Measurements from ENCODE around the gene PCSK6. TPM values are rescaled to one million over a fixed set of nuclear protein-coding genes. Genes with fewer than 3 reads are reported as not detected.

Gene PCSK6
- polyA plus RNA-seq (2013, experiment 1 of 2), result 2.0 TPM
- polyA plus RNA-seq (2013, experiment 2 of 2), result 1.8 TPM

- H2BK12ac ChIP-seq (ENCODE audit: low read length), result no peak within 1 kb of the TSS
- no peak within 1 kb of the TSS for H4K8ac ChIP-seq (ENCODE audit: low read depth, low read length)
- no peak within 1 kb of the TSS for H3K14ac ChIP-seq (ENCODE audit: low read length)
- H3K4me2 ChIP-seq (ENCODE audit: insufficient read depth, low read length, poor library complexity, severe bottlenecking), result peak within 1 kb of the TSS; percentile 71
- peak within 1 kb of the TSS; percentile 13 for H3K9ac ChIP-seq (ENCODE audit: low read depth, low read length, poor library complexity)
- H3K4me3 ChIP-seq (ENCODE audit: low read length in 2 of 2), result peak within 1 kb of the TSS; percentile 51 to 77
- peak within 1 kb of the TSS; percentile 30 for H3K23ac ChIP-seq (ENCODE audit: low read depth, low read length, poor library complexity)
- H4K91ac ChIP-seq (ENCODE audit: low read depth, low read length, poor library complexity), result no peak within 1 kb of the TSS
- H3K18ac ChIP-seq (ENCODE audit: low read length), result peak within 1 kb of the TSS; percentile 74
- H3K9me3 ChIP-seq (replicated peaks in 1 of 2; ENCODE audit: control insufficient read depth in 2 of 2, insufficient read depth in 1 of 2, low read depth in 1 of 2, low read length in 2 of 2), result peaks cover 9 to 14% of the 10 kb centered on the region in 2 donors
- H2BK120ac ChIP-seq (ENCODE audit: low read depth, low read length), result no peak within 1 kb of the TSS
- H2BK15ac ChIP-seq (ENCODE audit: low read length), result no peak within 1 kb of the TSS
- DNase-seq (ENCODE audit: low spot score), result peak; percentile 24
- H2BK5ac ChIP-seq (ENCODE audit: low read length), result no peak within 1 kb of the TSS
- no CpG with 5 or more reads among the region's 111 CpGs for WGBS, 2 donors (ENCODE audit: extremely low coverage in 2 of 2, insufficient read length in 2 of 2, insufficient replicate concordance in 1 of 2)
- H3K4me1 ChIP-seq (ENCODE audit: control insufficient read depth in 2 of 2, insufficient read depth in 1 of 2, low read depth in 1 of 2, low read length in 2 of 2), result peaks cover 4 to 11% of the 10 kb centered on the region in 2 donors
- no peaks in the 10 kb centered on the region for H3K79me1 ChIP-seq (ENCODE audit: low read depth, low read length)
- H2AFZ ChIP-seq (ENCODE audit: low read length), result peak within 1 kb of the TSS; percentile 84
- peaks cover 3 to 23% (median 5%) of the 10 kb centered on the region in 3 experiments for H3K27me3 ChIP-seq (ENCODE audit: control insufficient read depth in 3 of 3, insufficient read depth in 3 of 3, low read depth in 1 of 3, low read length in 3 of 3)
- H3K36me3 ChIP-seq (replicated peaks in 1 of 2; ENCODE audit: control insufficient read depth in 2 of 2, insufficient read depth in 2 of 2, low read length in 2 of 2), result peaks cover 0 to 15% of the 10 kb centered on the region in 2 donors
- no peak within 1 kb of the TSS for H3K27ac ChIP-seq (replicated peaks; ENCODE audit: low read length)
- H2AK5ac ChIP-seq (ENCODE audit: low read depth, low read length), result peak within 1 kb of the TSS; percentile 43
- H3K4ac ChIP-seq (ENCODE audit: low read length), result no peak within 1 kb of the TSS
Measured at GRCh38 chr15:101489599-101490407, at the start of gene PCSK6. Gene PCSK6, minus strand, starts transcription at chr15:101489707. Its CDS starts 37 bp downstream, at chr15:101489670.

DNA sequence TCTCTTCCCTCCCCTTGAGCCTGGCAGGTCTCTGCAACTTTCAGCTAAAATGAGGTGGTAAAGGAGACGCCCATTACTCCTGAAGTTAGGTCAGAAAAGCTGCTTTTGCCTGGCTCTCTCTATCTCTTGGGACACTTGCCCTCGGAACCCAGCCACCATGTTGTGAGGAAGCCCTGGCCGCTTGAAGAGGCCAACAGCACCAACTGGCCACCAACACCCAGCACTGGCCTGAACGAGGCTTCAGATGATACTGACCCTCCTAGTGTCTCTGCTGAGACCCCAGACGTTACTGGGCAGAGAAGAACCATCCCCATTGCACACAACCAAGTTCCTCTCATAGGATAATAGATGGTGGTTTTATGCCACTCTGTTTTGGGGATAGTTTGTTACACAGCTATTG lies 49.5 kb upstream of the PCSK6 start:
- Histone ChIP-seq H3K4me3 (ENCODE audit: low read length in 2 of 2) (no peak overlapping the region), H2AFZ (ENCODE audit: low read length) (no peak overlapping the region), H4K91ac (ENCODE audit: low read depth, low read length, poor library complexity) (no peak overlapping the region), H2AK5ac (ENCODE audit: low read depth, low read length) (no peak overlapping the region), H2BK12ac (ENCODE audit: low read length) (no peak overlapping the region), H2BK15ac (ENCODE audit: low read length) (no peak overlapping the region), H3K4me1 (ENCODE audit: control insufficient read depth in 2 of 2, insufficient read depth in 1 of 2, low read depth in 1 of 2, low read length in 2 of 2) (peaks cover 4 to 8% of the 10 kb centered on the region in 2 donors), H2BK5ac (ENCODE audit: low read length) (no peak overlapping the region), H3K9me3 (replicated peaks in 1 of 2; ENCODE audit: control insufficient read depth in 2 of 2, insufficient read depth in 1 of 2, low read depth in 1 of 2, low read length in 2 of 2) (no peaks in the 10 kb centered on the region), H3K14ac (ENCODE audit: low read length) (no peak overlapping the region), H3K4me2 (ENCODE audit: insufficient read depth, low read length, poor library complexity, severe bottlenecking) (no peak overlapping the region), H3K4ac (ENCODE audit: low read length) (no peak overlapping the region), H3K23ac (ENCODE audit: low read depth, low read length, poor library complexity) (no peak overlapping the region), H3K18ac (ENCODE audit: low read length) (no peak overlapping the region), H3K79me1 (ENCODE audit: low read depth, low read length) (no peaks in the 10 kb centered on the region), H3K27ac (replicated peaks; ENCODE audit: low read length) (no peak overlapping the region), H2BK120ac (ENCODE audit: low read depth, low read length) (no peak overlapping the region), H3K9ac (ENCODE audit: low read depth, low read length, poor library complexity) (no peak overlapping the region), H3K27me3 (ENCODE audit: control insufficient read depth in 3 of 3, insufficient read depth in 3 of 3, low read depth in 1 of 3, low read length in 3 of 3) (no peaks in the 10 kb centered on the region), H3K36me3 (replicated peaks in 1 of 2; ENCODE audit: control insufficient read depth in 2 of 2, insufficient read depth in 2 of 2, low read length in 2 of 2) (no peaks in the 10 kb centered on the region), H4K8ac (ENCODE audit: low read depth, low read length) (no peak overlapping the region)
- no CpG with 5 or more reads among the region's 5 CpGs for WGBS, 2 donors (ENCODE audit: extremely low coverage in 2 of 2, insufficient read length in 2 of 2, insufficient replicate concordance in 1 of 2)
- no peak for DNase-seq (ENCODE audit: low spot score)

- Histone ChIP-seq H3K18ac (ENCODE audit: low read length) (no peak overlapping the region), H4K8ac (ENCODE audit: low read depth, low read length) (no peak overlapping the region), H2AK5ac (ENCODE audit: low read depth, low read length) (no peak overlapping the region), H3K9me3 (replicated peaks in 1 of 2; ENCODE audit: control insufficient read depth in 2 of 2, insufficient read depth in 1 of 2, low read depth in 1 of 2, low read length in 2 of 2) (no peaks in the 10 kb centered on the region), H3K27me3 (ENCODE audit: control insufficient read depth in 3 of 3, insufficient read depth in 3 of 3, low read depth in 1 of 3, low read length in 3 of 3) (no peaks in the 10 kb centered on the region), H3K4ac (ENCODE audit: low read length) (no peak overlapping the region), H3K4me1 (ENCODE audit: control insufficient read depth in 2 of 2, insufficient read depth in 1 of 2, low read depth in 1 of 2, low read length in 2 of 2) (peaks cover 4 to 8% of the 10 kb centered on the region in 2 donors), H3K9ac (ENCODE audit: low read depth, low read length, poor library complexity) (no peak overlapping the region), H2BK120ac (ENCODE audit: low read depth, low read length) (no peak overlapping the region), H4K91ac (ENCODE audit: low read depth, low read length, poor library complexity) (no peak overlapping the region), H2BK12ac (ENCODE audit: low read length) (no peak overlapping the region), H2BK5ac (ENCODE audit: low read length) (no peak overlapping the region), H3K27ac (replicated peaks; ENCODE audit: low read length) (no peak overlapping the region), H3K4me3 (ENCODE audit: low read length in 2 of 2) (no peak overlapping the region), H2BK15ac (ENCODE audit: low read length) (no peak overlapping the region), H2AFZ (ENCODE audit: low read length) (no peak overlapping the region), H3K79me1 (ENCODE audit: low read depth, low read length) (no peaks in the 10 kb centered on the region), H3K14ac (ENCODE audit: low read length) (no peak overlapping the region), H3K36me3 (replicated peaks in 1 of 2; ENCODE audit: control insufficient read depth in 2 of 2, insufficient read depth in 2 of 2, low read length in 2 of 2) (no peaks in the 10 kb centered on the region), H3K23ac (ENCODE audit: low read depth, low read length, poor library complexity) (no peak overlapping the region), H3K4me2 (ENCODE audit: insufficient read depth, low read length, poor library complexity, severe bottlenecking) (no peak overlapping the region)
- WGBS, 2 donors (ENCODE audit: extremely low coverage in 2 of 2, insufficient read length in 2 of 2, insufficient replicate concordance in 1 of 2), result no CpG with 5 or more reads among the region's 3 CpGs
- no peak for DNase-seq (ENCODE audit: low spot score)
Measured at GRCh38 chr15:101538177-101538576, 48.7 kb upstream of the PCSK6 start.

GRCh38 chr15:101537483-101538080 lies 48.1 kb upstream of the PCSK6 start:
- H3K36me3 ChIP-seq (replicated peaks in 1 of 2; ENCODE audit: control insufficient read depth in 2 of 2, insufficient read depth in 2 of 2, low read length in 2 of 2), result no peaks in the 10 kb centered on the region
- no peak overlapping the region for H2BK5ac ChIP-seq (ENCODE audit: low read length)
- no peak overlapping the region for H3K14ac ChIP-seq (ENCODE audit: low read length)
- no peak overlapping the region for H3K23ac ChIP-seq (ENCODE audit: low read depth, low read length, poor library complexity)
- H3K18ac ChIP-seq (ENCODE audit: low read length), result no peak overlapping the region
- H2BK120ac ChIP-seq (ENCODE audit: low read depth, low read length), result no peak overlapping the region
- H4K8ac ChIP-seq (ENCODE audit: low read depth, low read length), result no peak overlapping the region
- no peak overlapping the region for H2BK12ac ChIP-seq (ENCODE audit: low read length)
- no peak overlapping the region for H3K9ac ChIP-seq (ENCODE audit: low read depth, low read length, poor library complexity)
- no peak overlapping the region for H3K27ac ChIP-seq (replicated peaks; ENCODE audit: low read length)
- no peaks in the 10 kb centered on the region for H3K9me3 ChIP-seq (replicated peaks in 1 of 2; ENCODE audit: control insufficient read depth in 2 of 2, insufficient read depth in 1 of 2, low read depth in 1 of 2, low read length in 2 of 2)
- no peak overlapping the region for H2AK5ac ChIP-seq (ENCODE audit: low read depth, low read length)
- no peaks in the 10 kb centered on the region for H3K79me1 ChIP-seq (ENCODE audit: low read depth, low read length)
- WGBS, 2 donors (ENCODE audit: extremely low coverage in 2 of 2, insufficient read length in 2 of 2, insufficient replicate concordance in 1 of 2), result no CpG with 5 or more reads among the region's 2 CpGs
- no peak overlapping the region for H2AFZ ChIP-seq (ENCODE audit: low read length)
- H3K4me2 ChIP-seq (ENCODE audit: insufficient read depth, low read length, poor library complexity, severe bottlenecking), result no peak overlapping the region
- H3K4me1 ChIP-seq (ENCODE audit: control insufficient read depth in 2 of 2, insufficient read depth in 1 of 2, low read depth in 1 of 2, low read length in 2 of 2), result peaks cover 4 to 8% of the 10 kb centered on the region in 2 donors
- H3K27me3 ChIP-seq (ENCODE audit: control insufficient read depth in 3 of 3, insufficient read depth in 3 of 3, low read depth in 1 of 3, low read length in 3 of 3), result no peaks in the 10 kb centered on the region
- no peak overlapping the region for H3K4ac ChIP-seq (ENCODE audit: low read length)
- H3K4me3 ChIP-seq (ENCODE audit: low read length in 2 of 2), result no peak overlapping the region
- H2BK15ac ChIP-seq (ENCODE audit: low read length), result no peak overlapping the region
- H4K91ac ChIP-seq (ENCODE audit: low read depth, low read length, poor library complexity), result no peak overlapping the region
- no peak for DNase-seq (ENCODE audit: low spot score)
